HG03460 (cell line): Measurements from ENCODE around the gene NELL2.

Experiments used
- ATAC-seq: cut with Tn5 transposase; IDR thresholded peaks from one replicate; pipeline ENCODE4 v1.9.1; 2021; ENCODE audit not compliant: unreplicated experiment

The NELL2 gene

DNA sequence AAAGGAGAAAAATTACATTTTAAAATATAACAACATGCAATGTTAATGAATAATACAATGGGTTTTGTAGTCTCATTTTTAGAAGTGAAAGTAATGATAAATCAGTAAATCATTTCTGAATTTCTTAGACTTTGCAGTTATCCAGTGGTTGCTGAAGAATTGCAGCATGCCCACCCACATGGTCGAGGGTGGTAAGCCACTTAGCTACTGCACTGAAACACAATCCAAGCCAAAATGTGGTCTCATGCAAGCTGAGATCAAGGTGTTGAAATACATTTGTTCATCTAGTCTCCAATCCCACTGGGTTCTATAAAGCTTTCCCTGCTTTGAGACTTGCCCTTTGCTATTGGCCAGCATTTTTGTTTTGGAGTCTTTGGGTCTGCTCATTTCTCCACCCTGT, 247.9 kb downstream of the NELL2 start:
- ATAC-seq: no peak

DNA sequence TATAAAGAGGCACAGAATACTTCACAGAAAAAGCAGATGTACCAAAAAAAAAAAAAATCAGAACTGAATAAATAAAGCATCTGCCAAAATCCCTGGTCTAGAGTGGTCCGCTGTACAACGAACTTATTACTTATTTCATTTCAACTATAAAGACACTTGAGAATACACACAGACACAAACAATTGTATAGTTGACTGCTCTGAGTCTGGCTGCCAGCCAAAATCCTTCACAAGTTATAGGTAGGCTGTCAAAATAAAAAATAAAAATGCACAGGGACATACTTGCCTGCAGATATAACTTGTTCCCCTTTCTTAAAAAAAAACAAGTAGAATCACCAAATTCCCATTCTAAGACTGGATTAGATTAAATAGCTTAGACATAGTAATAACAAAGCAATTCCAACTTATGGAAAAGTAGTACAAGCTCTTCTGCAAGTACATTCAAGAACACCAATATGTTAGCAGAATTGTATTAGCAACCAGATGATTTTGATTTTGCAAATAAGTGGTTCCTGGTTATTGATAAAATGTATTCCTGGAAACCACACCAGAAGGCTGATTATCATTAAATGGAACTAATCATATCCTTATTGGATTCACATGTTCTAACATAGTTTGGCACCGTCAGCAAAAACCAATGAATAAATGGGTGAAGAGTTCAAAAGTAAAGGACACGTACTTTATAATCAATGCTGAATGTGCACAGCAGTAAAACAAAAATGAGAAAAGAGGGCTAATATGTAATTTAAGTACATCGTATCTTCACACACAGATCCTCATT, 248.5 kb downstream of the NELL2 start:
- no peak for ATAC-seq

DNA sequence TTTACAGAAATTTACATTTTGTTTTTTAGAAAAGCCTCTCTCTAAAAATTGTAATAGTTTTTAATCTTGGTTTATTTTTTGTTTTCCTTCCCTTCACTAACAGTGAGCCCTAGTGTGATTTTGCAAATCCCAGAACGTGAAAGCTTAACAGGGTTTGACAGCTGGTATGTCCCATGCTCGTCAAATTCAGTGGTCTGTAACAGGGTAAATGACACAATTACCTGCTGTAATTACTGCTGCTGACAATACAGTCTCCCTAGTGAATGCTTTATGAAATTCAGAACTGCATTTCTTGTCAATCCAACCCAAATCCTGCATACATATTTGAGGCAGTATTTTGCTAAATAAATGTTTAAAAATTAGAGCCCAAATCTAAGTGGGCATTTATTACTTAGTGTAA, 249.2 kb downstream of the NELL2 start:
- ATAC-seq: no peak

- no peak for ATAC-seq
These were observed 257.2 kb downstream of the NELL2 start for GRCh38 chr12:44618946-44619345.

DNA sequence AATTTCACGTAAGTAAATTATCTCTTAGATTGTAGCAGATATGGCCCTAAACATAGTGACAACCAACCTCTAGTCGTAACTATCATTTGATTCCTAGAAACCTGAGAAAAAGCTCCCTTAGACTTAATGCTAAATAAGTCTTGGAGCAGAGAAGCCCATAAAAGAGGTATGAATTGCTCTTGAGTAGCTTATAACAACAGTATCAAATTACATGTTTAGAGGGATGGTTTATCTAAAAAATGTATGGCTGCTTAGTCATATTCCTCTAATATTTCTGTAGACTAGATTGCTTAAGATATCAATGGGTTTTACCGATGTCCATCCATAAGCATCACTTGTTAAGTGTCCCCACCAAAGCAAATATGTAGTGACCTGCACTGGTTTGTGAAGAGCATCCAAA, 259.7 kb downstream of the NELL2 start:
- no peak for ATAC-seq

DNA sequence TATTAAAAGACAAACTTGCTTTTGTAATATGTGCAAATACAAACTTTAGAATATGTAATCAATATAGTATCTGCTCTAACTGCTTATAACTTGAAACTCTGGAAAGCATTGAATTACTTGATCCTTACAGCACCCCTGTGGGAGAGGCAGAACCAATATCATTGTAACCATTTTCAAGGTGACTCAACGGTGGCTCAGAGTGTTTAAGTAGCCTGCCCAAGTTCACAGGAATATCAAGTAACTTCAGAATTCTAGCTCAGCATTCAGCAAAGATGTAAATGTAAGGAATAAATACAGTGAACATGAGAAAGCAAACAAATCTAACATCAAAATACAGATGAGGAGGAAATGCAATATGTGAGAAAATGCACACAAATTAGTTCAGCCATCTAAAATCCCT, 264.6 kb downstream of the NELL2 start:
- ATAC-seq: no peak

DNA sequence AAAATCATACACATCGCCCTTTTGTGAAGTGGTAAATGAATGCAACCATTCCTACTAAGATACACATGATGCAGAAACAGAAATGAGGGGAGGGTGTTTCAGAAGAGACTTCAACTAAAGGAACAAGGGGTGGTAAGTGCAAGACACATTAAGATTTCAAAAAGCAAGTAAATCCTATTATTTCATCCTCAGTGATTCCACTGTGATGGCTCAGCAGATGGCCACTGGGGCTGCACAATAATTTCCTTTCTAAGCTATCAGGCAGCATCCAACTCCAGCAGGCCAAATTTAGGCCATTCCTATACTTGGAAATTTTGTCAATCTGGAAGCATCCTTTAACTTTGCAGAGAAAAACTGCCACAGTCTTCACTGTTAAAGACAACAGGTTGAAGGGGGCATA, 272.4 kb downstream of the NELL2 start:
- ATAC-seq: no peak

GRCh38 chr12:44592626-44593025, 283.5 kb downstream of the NELL2 start:
- ATAC-seq: no peak

GRCh38 chr12:44589697-44590096, 286.4 kb downstream of the NELL2 start:
- no peak for ATAC-seq

DNA sequence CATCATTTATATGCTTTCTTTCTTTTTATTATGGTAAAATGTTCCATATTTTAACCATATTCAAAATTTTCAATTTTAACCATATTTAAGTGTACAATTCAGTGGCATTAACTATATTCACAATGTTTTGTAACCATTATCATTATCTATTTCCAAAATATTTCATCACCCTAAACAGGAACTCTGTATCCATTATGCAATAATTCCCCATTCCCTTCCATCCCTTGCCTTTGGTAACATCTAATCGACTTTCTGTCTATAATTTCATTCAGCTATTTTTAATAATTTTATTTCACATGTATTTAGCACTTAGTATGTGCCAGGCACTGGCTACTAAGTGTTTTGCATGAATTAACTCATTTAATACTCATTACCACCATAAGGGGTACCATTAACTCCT, 287.5 kb downstream of the NELL2 start:
- no peak for ATAC-seq

DNA sequence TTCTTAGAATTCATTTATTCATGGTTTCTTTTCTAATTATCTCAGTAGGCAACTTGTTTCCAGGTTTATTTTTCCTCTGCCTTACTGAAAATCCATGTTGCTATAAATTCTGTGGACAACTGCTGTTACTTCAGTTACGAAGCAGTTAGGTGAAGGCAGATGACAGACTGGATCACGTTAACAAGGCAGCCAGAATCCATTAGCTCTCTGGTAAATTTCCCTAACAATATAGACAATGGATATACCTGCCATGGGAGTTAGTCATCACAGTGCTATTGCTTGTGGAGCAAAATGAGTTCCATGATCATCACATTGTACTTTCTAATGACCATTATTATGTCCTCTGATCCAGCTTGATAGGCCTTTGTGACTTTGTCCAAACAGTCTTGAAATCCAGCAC, 291.5 kb downstream of the NELL2 start:
- ATAC-seq: no peak

DNA sequence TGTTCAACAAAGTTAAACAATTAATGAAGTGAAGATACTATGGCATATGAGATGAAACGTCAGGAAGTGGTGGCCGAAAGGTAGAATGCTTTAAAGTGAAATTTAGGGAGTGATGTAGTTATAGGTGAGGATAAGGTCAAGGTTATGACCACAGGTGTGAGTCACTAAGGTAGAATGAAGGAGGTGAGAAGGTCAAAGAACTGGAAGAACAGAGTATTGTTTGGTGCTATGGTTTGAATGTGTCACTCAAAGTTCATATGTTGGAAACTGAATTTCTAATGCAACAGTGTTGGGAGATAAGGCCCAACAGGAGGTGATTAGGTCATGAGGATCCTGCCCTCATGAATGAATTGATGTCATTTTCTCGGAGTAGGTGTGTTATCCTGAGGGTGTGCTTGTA, 293.6 kb downstream of the NELL2 start:
- no peak for ATAC-seq

- no peak for ATAC-seq
These were observed 294.4 kb downstream of the NELL2 start for GRCh38 chr12:44581642-44582242.

DNA sequence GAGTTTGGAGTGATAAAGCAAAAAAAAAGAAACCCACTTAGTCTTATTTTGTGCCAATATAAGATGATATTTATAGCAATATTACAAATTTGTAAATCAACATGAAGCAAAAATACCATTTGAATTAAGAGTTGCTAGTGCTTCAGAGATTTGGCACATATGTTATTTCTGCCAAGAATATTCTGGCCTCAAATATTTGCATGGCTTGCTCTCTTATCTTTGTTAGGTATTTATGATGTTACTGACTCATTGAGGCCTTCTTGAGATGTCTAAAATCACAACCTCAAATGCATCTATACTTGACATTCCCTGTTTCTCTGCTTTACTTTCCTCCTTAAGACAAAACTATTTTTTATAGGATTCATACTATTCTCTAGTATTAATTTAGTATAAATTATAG, 301.5 kb downstream of the NELL2 start:
- ATAC-seq: no peak

DNA sequence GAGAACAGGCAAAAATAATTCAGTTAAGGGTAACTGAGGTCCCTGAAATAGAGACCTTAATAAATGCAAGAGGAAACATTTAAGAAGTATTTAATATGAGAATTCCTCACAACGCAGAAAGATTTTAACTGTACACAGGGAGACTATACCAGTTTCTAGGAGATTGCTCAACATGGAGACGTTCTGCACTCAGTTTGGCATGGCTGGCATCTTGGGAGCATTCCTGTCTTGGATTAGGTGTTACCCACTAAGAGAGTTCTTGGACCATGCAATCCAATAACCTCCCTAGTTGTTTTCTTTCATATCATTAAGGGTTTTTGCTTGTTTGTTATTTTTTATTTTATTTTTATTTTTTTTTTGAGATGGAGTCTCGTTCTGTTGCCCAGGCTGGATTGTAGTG, 302.4 kb downstream of the NELL2 start:
- no peak for ATAC-seq

- no peak for ATAC-seq
These were observed 305.0 kb downstream of the NELL2 start for GRCh38 chr12:44571006-44571550.

DNA sequence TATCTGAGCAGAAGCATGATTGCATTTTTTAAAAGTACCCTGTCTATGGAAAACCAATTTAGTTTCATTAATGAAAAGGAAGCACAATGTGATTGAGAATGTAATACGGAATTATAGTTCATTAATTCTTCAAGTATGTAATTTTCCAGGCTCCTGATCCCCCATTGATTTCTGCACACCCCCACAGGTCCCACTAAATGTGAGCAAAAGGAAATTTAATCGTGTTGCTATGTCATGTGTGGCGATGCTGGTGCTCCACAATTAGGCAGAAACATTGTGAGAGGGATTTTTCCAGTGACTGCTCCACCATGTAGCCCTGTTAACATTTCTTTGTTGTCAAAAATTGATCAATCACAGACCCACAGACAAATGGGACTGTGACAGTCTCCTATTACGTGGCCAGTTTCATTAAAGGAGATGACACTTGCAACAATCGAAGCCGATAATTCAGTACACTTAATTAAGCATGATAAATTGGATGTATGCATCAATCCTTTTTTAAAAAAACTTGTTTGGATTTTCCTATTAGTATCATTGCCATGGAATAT, 306.0 kb downstream of the NELL2 start:
- ATAC-seq: no peak

GRCh38 chr12:44565163-44565562, 311.0 kb downstream of the NELL2 start:
- ATAC-seq: no peak

DNA sequence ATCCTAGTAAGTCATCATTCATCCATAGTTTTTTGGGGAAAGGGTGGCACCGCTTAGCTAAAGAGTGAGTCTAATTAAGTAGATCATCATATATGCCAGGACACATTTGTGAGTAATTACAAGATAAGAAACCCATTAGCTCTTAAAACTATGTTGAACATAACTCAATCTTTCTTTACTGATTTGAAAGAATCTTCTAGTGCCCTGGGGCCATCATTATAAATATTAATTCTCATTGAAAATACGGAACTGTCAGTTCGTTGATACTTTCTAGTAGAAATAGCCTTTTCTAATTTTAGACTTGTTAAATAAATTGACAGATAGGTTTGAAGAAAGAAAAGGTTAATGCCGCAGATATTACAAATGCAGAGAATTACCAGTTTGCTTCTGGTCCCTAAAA, 312.6 kb downstream of the NELL2 start:
- no peak for ATAC-seq

DNA sequence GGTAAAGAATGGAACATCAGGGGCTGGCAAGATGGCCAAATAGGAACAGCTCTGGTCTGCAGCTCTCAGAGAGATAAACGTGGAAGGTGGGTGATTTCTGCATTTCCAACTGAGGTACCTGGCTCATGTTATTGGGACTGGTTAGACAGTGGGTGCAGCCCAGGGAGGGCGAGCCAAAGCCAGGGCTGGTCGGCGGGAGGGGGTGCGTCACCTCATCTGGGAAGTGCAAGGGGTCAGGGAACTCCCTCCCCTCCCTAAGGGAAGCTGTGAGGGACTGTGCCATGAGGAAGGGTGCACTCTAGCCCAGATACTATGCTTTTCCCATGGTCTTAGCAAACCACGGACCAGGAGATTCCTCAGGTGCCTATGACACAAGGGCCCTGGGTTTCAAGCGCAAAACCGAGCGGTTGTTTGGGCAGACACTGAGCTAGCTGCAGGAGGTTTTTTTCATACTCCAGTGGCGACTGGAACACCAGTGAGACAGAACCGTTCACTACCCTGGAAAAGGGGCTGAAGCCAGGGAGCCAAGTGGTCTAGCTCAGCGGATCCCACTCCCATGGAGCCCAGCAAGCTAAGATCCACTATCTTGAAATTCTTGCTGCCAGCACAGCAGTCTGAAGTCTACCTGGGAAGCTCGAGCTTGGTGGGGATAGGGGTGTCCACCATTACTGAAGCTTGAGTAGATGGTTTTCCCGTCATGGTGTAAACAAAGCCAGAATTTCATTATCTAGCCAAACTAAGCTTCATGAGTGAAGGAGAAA, 317.6 kb downstream of the NELL2 start:
- ATAC-seq: no peak

GRCh38 chr12:44555454-44555853, 320.7 kb downstream of the NELL2 start:
- no peak for ATAC-seq

GRCh38 chr12:44551631-44552030, 324.5 kb downstream of the NELL2 start:
- ATAC-seq: no peak
